Nephron progenitor cell (in vitro differentiated cells): ENCODE data around the gene COL25A1.
"Not testable (repeated sequence)": the region's sequence is repeated elsewhere in the genome, so short reads cannot be mapped to it uniquely, and the experiment has no call there.

ENCODE experiments used
- DNase-seq: peaks from one replicate; pipeline ENCODE4 v3.0.0; 2021
- H3K27ac Mint-ChIP-seq: 2 replicates; pipeline ENCODE4 v1.8.0; 2021; ENCODE audit warnings: mild to moderate bottlenecking, moderate library complexity, mixed read lengths
- H3K27me3 Mint-ChIP-seq: 2 replicates; pipeline ENCODE4 v1.8.0; 2021; ENCODE audit warnings: mild to moderate bottlenecking, low read depth, mixed read lengths; ENCODE audit not compliant: poor library complexity
- H3K36me3 Mint-ChIP-seq: 2 replicates; pipeline ENCODE4 v1.8.0; 2021; ENCODE audit warnings: low read depth, mixed read lengths
- H3K4me1 Mint-ChIP-seq: 2 replicates; pipeline ENCODE4 v1.8.0; 2021; ENCODE audit warnings: mixed read lengths
- H3K4me3 Mint-ChIP-seq: 2 replicates; pipeline ENCODE4 v1.8.0; 2021; ENCODE audit warnings: mild to moderate bottlenecking, moderate library complexity, mixed read lengths
- H3K9me3 Mint-ChIP-seq: 2 replicates; pipeline ENCODE4 v1.8.0; 2021; ENCODE audit warnings: mild to moderate bottlenecking, moderate library complexity, mixed read lengths
- CTCF ChIP-seq: fragments of 200-600 bp; sonication (generic); IDR thresholded peaks from 2 replicates; pipeline ENCODE4 v1.5.0; 2021; ENCODE audit warnings: antibody characterized with exemption

COL25A1 gene

DNA sequence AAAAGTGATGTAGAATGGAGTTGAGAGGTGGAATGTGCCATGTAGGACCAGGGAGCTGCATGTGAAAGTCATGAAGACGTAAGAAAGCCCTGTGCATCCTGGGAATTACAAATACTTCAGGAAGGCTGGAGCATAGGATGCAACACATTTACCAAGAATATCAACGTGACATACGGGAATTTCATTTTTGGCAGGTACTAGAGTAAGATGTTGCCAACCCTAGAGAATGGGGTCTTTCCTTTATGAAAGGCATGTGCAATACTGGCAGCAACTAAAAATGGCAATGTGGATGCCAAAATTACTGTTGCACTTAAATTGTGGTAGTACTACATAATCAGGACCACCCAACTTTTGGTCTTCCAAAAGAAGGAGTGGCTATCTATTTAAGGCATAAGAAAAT is 188.0 kb downstream of the COL25A1 start:
- Mint-ChIP-seq H3K27me3 (no peaks in the 10 kb centered on the region), H3K27ac (no peak overlapping the region), H3K9me3 (no peaks in the 10 kb centered on the region), H3K4me1 (peaks cover 8% of the 10 kb centered on the region), H3K36me3 (no peaks in the 10 kb centered on the region), H3K4me3 (no peak overlapping the region)
- no peak for TF ChIP-seq CTCF
- no peak for DNase-seq

GRCh38 chr4:109113521-109113920 is 188.9 kb downstream of the COL25A1 start:
- H3K36me3 Mint-ChIP-seq: no peaks in the 10 kb centered on the region
- H3K4me1 Mint-ChIP-seq: peaks cover 8% of the 10 kb centered on the region
- no peak overlapping the region for H3K4me3 Mint-ChIP-seq
- H3K9me3 Mint-ChIP-seq: no peaks in the 10 kb centered on the region
- DNase-seq: no peak
- TF ChIP-seq CTCF: no peak
- H3K27ac Mint-ChIP-seq: no peak overlapping the region
- H3K27me3 Mint-ChIP-seq: no peaks in the 10 kb centered on the region

DNA sequence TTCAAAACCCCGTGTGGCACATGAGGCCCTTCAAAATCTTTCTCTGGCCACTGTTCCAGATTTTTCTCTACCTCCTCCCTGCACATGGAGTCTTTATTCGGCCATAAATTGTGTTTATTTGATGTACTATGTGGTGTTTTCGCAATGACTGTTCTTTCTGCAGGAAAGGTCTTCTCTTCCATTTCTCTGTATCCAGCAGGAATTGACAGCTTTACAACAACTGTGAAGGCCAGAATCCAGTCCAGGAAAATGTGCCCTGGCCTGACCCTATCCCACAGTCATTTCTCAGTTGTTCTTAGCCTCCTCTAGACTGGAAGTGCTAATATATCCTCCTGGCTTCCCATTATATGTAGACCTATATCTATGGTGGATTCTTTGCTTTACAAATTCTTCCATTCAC is 191.4 kb downstream of the COL25A1 start:
- DNase-seq: no peak
- H3K4me3 Mint-ChIP-seq: no peak overlapping the region
- no peaks in the 10 kb centered on the region for H3K36me3 Mint-ChIP-seq
- no peak for TF ChIP-seq CTCF
- H3K4me1 Mint-ChIP-seq: peaks cover 13% of the 10 kb centered on the region
- no peak overlapping the region for H3K27ac Mint-ChIP-seq
- no peaks in the 10 kb centered on the region for H3K9me3 Mint-ChIP-seq
- no peaks in the 10 kb centered on the region for H3K27me3 Mint-ChIP-seq

DNA sequence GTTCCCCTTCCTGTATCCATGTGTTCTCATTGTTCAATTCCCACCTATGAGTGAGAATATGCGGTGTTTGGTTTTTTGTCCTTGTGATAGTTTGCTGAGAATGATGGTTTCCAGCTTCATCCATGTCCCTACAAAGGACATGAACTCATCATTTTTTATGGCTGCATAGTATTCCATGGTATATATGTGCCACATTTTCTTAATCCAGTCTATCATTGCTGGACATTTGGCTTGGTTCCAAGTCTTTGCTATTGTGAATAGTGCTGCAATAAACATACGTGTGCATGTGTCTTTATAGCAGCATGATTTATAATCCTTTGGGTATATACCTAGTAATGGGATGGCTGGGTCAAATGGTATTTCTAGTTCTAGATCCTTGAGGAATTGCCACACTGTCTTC is 194.2 kb downstream of the COL25A1 start:
- not testable (repeated sequence) for H3K27ac Mint-ChIP-seq, H3K36me3 Mint-ChIP-seq, H3K4me3 Mint-ChIP-seq

DNA sequence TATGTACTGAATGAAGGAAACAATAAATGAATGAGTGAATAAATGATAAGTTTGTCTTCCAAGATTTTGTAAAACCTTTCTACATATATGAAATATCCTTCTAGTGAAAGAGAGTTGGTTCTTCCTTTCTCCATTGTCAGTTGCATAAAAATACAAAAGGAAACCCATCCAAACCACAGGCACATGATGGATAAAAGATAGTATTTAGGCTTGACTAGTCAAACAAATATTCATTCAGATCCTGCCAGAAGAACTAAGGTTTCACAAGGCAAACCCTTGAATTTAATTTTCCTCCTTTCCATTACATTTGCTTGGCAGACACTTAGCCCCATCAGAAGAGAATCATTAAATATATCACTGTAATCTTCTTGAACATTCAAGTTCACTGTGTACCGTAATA is 208.4 kb downstream of the COL25A1 start:
- no peak for TF ChIP-seq CTCF
- H3K27me3 Mint-ChIP-seq: no peaks in the 10 kb centered on the region

More for the DNA sequence above, 194.2 kb downstream of the COL25A1 start:
- DNase-seq, H3K9me3 Mint-ChIP-seq, H3K27me3 Mint-ChIP-seq: not testable (repeated sequence)
- H3K4me1 Mint-ChIP-seq: peaks cover 14% of the 10 kb centered on the region

GRCh38 chr4:109091727-109092409 is 210.6 kb downstream of the COL25A1 start:
- peaks cover 3% of the 10 kb centered on the region for H3K27me3 Mint-ChIP-seq
- no peak for TF ChIP-seq CTCF
- H3K4me1 Mint-ChIP-seq: peaks cover 21% of the 10 kb centered on the region
- H3K27ac Mint-ChIP-seq: peak overlapping the region; percentile 0
- DNase-seq: no peak
- no peaks in the 10 kb centered on the region for H3K9me3 Mint-ChIP-seq
- H3K36me3 Mint-ChIP-seq: no peaks in the 10 kb centered on the region
- no peak overlapping the region for H3K4me3 Mint-ChIP-seq

More for the DNA sequence above, 208.4 kb downstream of the COL25A1 start:
- Mint-ChIP-seq H3K9me3 (no peaks in the 10 kb centered on the region), H3K4me3 (no peak overlapping the region), H3K36me3 (no peaks in the 10 kb centered on the region), H3K4me1 (peaks cover 21% of the 10 kb centered on the region), H3K27ac (no peak overlapping the region)
- no peak for DNase-seq
